Nephron (organoid): Measurements from ENCODE around the gene BRINP2.
"Not testable (repeated sequence)": the region's sequence is repeated elsewhere in the genome, so short reads cannot be mapped to it uniquely, and the experiment has no call there.

Experiments
- H3K27ac Mint-ChIP-seq, 3 experiments: 2 replicates each; pipeline ENCODE4 v1.8.0; 2020; ENCODE audit warnings: mixed read lengths in 3 of 3, mild to moderate bottlenecking in 2 of 3, moderate library complexity in 1 of 3
- H3K27me3 Mint-ChIP-seq: 2 replicates; pipeline ENCODE4 v1.8.0; 2021; ENCODE audit warnings: low read depth, mild to moderate bottlenecking, moderate library complexity, mixed read lengths
- H3K36me3 Mint-ChIP-seq: 2 replicates; pipeline ENCODE4 v1.8.0; 2020; ENCODE audit warnings: low read depth, mixed read lengths
- H3K4me1 Mint-ChIP-seq: 2 replicates; pipeline ENCODE4 v1.8.0; 2020; ENCODE audit warnings: mixed read lengths
- H3K4me3 Mint-ChIP-seq, 3 experiments: 2 replicates each; pipeline ENCODE4 v1.8.0; 2020; ENCODE audit warnings: mild to moderate bottlenecking in 3 of 3, mixed read lengths in 3 of 3, moderate library complexity in 2 of 3
- H3K9me3 Mint-ChIP-seq: 2 replicates; pipeline ENCODE4 v1.8.0; 2020; ENCODE audit warnings: mixed read lengths
- CTCF ChIP-seq, 3 experiments: fragments of 200-600 bp; sonication (generic); IDR thresholded peaks; one replicate each; pipeline ENCODE4 v1.5.0; 2021; ENCODE audit warnings: antibody characterized with exemption in 3 of 3; ENCODE audit not compliant: unreplicated experiment in 3 of 3

Gene BRINP2

DNA sequence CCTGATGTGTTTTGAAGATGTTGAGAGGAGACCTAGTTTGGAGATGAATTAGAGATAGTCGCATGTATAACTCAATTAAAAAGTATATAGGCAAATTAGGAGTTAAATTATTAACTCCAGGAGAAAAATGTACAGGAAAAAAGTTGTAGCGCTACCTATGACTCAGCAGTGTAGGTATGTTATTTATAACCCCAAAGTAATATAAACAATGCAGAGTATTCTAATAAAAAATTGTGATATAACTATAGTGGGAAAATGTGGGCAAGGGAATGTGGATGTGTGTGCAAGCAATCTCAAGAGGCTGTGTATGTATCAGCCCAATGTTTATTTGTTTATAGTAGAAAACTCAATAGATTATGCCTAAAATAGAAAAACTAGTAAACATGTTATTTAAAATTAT lies 144.5 kb downstream of the BRINP2 start:
- H3K27me3 Mint-ChIP-seq: peaks cover 17% of the 10 kb centered on the region
- H3K4me1 Mint-ChIP-seq: peaks cover 22% of the 10 kb centered on the region
- no peak overlapping the region for H3K27ac Mint-ChIP-seq
- H3K36me3 Mint-ChIP-seq: no peaks in the 10 kb centered on the region
- H3K9me3 Mint-ChIP-seq: peaks cover under 1% of the 10 kb centered on the region
- no peak for TF ChIP-seq CTCF (IDR thresholded peaks at IDR 0.05; ENCODE audit: unreplicated experiment in 3 of 3)
- no peak overlapping the region for H3K4me3 Mint-ChIP-seq

DNA sequence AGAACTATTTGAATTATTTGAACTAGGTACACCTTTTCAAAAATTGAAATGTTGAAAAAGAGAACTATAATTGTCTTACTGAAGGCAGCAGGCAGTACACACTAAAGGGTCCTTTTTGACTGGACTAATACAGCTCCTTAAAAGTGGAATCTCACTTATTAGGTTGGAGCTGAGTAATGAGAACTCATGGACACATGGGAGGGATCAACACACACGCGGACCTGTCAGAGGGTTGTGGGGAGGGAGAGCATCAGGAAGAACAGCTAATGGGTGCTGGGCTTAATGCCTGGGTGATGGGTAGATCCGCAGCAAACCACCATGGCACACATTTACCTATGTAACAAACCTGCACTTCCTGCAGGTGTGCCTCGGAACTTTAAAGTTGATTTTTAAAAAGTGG lies 145.0 kb downstream of the BRINP2 start:
- H3K36me3 Mint-ChIP-seq: no peaks in the 10 kb centered on the region
- no peak overlapping the region for H3K4me3 Mint-ChIP-seq
- peaks cover 21% of the 10 kb centered on the region for H3K4me1 Mint-ChIP-seq
- peaks cover 22% of the 10 kb centered on the region for H3K27me3 Mint-ChIP-seq
- H3K27ac Mint-ChIP-seq: no peak overlapping the region
- TF ChIP-seq CTCF (IDR thresholded peaks at IDR 0.05; ENCODE audit: unreplicated experiment in 3 of 3): no peak
- H3K9me3 Mint-ChIP-seq: peaks cover 2% of the 10 kb centered on the region

DNA sequence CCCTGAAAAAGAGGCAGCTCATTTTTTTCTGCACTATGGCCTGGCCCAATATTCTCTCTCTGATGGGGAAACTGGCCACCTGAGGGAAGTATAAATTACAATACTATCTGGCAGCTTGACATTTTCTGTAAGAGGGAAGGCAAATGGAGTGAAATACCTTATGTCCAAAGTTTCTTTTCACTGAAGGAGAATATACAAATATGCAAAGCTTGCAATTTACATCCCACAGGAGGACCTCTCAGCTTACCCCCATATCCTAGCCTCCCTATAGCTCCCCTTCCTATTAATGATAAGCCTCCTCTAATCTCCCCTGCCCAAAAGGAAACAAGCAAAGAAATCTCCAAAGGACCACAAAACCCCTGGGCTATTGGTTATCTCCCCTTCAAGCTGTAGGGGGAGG lies 150.7 kb downstream of the BRINP2 start:
- H3K27me3 Mint-ChIP-seq, H3K4me3 Mint-ChIP-seq, H3K27ac Mint-ChIP-seq, H3K36me3 Mint-ChIP-seq, H3K4me1 Mint-ChIP-seq, H3K9me3 Mint-ChIP-seq: not testable (repeated sequence)

- TF ChIP-seq CTCF (IDR thresholded peaks at IDR 0.05; ENCODE audit: unreplicated experiment in 3 of 3): no peak
Measured at GRCh38 chr1:177328251-177328650, 157.5 kb downstream of the BRINP2 start.

GRCh38 chr1:177329871-177330270 lies 159.1 kb downstream of the BRINP2 start:
- no peak overlapping the region for H3K27ac Mint-ChIP-seq
- no peak for TF ChIP-seq CTCF (IDR thresholded peaks at IDR 0.05; ENCODE audit: unreplicated experiment in 3 of 3)
- H3K36me3 Mint-ChIP-seq: no peaks in the 10 kb centered on the region
- H3K4me1 Mint-ChIP-seq: peaks cover 13% of the 10 kb centered on the region
- H3K4me3 Mint-ChIP-seq: no peak overlapping the region
- H3K27me3 Mint-ChIP-seq: peaks cover 17% of the 10 kb centered on the region
- H3K9me3 Mint-ChIP-seq: no peaks in the 10 kb centered on the region

More at GRCh38 chr1:177328251-177328650, 157.5 kb downstream of the BRINP2 start:
- H3K36me3 Mint-ChIP-seq: no peaks in the 10 kb centered on the region
- H3K4me1 Mint-ChIP-seq: no peaks in the 10 kb centered on the region
- H3K27ac Mint-ChIP-seq: no peak overlapping the region
- H3K27me3 Mint-ChIP-seq: peaks cover 17% of the 10 kb centered on the region
- no peaks in the 10 kb centered on the region for H3K9me3 Mint-ChIP-seq
- H3K4me3 Mint-ChIP-seq: no peak overlapping the region
